GM18867 (cell line): ENCODE results near the gene TTLL5.

Source experiments
- ATAC-seq: cut with Tn5 transposase; IDR thresholded peaks from one replicate; pipeline ENCODE4 v1.9.1; 2021; ENCODE audit warnings: mild to moderate bottlenecking, moderate library complexity; ENCODE audit not compliant: unreplicated experiment

Gene TTLL5

GRCh38 chr14:75982266-75983018 lies 321.4 kb downstream of the TTLL5 start:
- ATAC-seq, result peak; percentile 54

GRCh38 chr14:75983019-75983358 lies 321.9 kb downstream of the TTLL5 start:
- ATAC-seq, result no peak

GRCh38 chr14:75984674-75985073 lies 323.6 kb downstream of the TTLL5 start:
- ATAC-seq, result no peak

- peak; percentile 73 for ATAC-seq
Measured at GRCh38 chr14:75985618-75986438, 324.8 kb downstream of the TTLL5 start, which contains the start of gene IFT43. Gene IFT43, plus strand, starts transcription at chr14:75985763. Its CDS starts 24 bp downstream, at chr14:75985787.

GRCh38 chr14:75986439-75986765 lies 325.4 kb downstream of the TTLL5 start:
- no peak for ATAC-seq

GRCh38 chr14:75987201-75987970 lies 326.3 kb downstream of the TTLL5 start:
- ATAC-seq, result no peak

- ATAC-seq, result no peak
Measured at GRCh38 chr14:75989134-75989533, 328.1 kb downstream of the TTLL5 start.

- ATAC-seq, result no peak
Measured at GRCh38 chr14:75990297-75990696, 329.3 kb downstream of the TTLL5 start.

- no peak for ATAC-seq
Measured at GRCh38 chr14:75991753-75992152, 330.7 kb downstream of the TTLL5 start.

GRCh38 chr14:75993567-75994041 lies 332.6 kb downstream of the TTLL5 start:
- peak; percentile 43 for ATAC-seq

- ATAC-seq, result no peak
Measured at GRCh38 chr14:75995372-75996041, 334.5 kb downstream of the TTLL5 start.

GRCh38 chr14:75996488-75996887 lies 335.4 kb downstream of the TTLL5 start:
- no peak for ATAC-seq

GRCh38 chr14:75999511-76000190 lies 338.6 kb downstream of the TTLL5 start:
- no peak for ATAC-seq

GRCh38 chr14:76002383-76002782 lies 341.3 kb downstream of the TTLL5 start:
- ATAC-seq, result no peak
